Astrocyte of the spinal cord (primary cell): ENCODE data around the gene CDH12.

Experiments
- DNase-seq: peaks from one replicate; pipeline ENCODE4 v3.0.0; 2011; ENCODE audit warnings: low read depth, low spot score
- H3K4me3 ChIP-seq: 2 replicates; pipeline ENCODE4 v1.5.1; 2011; ENCODE audit warnings: low read depth, mild to moderate bottlenecking, low read length, moderate library complexity
- in situ Hi-C: cut with HindIII; loops from 2 replicates; pipeline ENCODE4 v1.10.0; 2017; ENCODE audit warnings: low sequenced_read_pairs
- TF ChIP-seq, protein P1 (sequence below): IDR thresholded peaks from 2 replicates; pipeline ENCODE4 v1.5.1; 2012; ENCODE audit warnings: low read depth, mild to moderate bottlenecking, low read length, inconsistent platforms

CDH12 gene

DNA sequence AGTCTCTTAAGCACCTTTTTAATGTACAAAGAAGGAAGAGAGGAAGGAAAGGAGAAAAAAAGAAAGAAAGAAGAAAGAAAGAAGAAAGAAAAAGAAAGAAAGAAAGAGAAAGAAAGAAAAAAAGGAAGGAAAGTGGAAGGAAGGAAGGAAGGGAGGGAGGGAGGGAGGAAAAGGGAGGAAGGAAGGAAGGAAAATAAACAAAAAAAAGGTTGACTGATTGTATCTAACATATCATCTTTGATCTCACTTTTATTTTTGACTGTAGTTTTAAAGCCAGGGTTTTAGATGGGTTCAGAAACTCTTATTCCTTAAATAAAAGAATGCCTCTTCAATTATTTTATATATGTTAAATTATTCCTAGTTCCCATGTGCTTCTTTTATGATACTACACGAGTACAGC lies 794.5 kb downstream of the CDH12 start:
- no peak for DNase-seq
- no peak overlapping the region for H3K4me3 ChIP-seq
- in situ Hi-C loops, result no loop called here
- TF ChIP-seq, protein P1, sequence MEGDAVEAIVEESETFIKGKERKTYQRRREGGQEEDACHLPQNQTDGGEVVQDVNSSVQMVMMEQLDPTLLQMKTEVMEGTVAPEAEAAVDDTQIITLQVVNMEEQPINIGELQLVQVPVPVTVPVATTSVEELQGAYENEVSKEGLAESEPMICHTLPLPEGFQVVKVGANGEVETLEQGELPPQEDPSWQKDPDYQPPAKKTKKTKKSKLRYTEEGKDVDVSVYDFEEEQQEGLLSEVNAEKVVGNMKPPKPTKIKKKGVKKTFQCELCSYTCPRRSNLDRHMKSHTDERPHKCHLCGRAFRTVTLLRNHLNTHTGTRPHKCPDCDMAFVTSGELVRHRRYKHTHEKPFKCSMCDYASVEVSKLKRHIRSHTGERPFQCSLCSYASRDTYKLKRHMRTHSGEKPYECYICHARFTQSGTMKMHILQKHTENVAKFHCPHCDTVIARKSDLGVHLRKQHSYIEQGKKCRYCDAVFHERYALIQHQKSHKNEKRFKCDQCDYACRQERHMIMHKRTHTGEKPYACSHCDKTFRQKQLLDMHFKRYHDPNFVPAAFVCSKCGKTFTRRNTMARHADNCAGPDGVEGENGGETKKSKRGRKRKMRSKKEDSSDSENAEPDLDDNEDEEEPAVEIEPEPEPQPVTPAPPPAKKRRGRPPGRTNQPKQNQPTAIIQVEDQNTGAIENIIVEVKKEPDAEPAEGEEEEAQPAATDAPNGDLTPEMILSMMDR, result no peak

DNA sequence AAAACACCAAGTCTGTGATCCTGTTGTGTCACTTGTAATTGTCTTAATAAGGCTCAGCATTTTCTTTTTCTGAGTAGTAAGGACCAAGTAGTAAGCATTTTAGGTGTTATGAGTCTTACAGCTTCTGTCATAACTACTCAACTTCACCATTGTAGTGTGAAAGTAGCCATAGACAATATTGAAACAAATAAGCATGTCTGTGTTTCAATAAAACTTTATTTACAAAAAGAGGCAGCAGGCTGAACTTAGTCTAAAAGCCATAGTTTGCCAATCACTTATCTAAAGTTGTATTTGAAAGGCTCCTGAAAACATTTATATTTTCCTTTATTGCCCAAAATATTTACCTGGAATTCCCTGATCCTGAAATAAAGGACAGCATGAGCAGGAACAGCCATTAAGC lies 796.1 kb downstream of the CDH12 start:
- H3K4me3 ChIP-seq, result no peak overlapping the region
- no peak for DNase-seq
- in situ Hi-C loops, result no loop called here
- TF ChIP-seq, protein P1, result no peak

DNA sequence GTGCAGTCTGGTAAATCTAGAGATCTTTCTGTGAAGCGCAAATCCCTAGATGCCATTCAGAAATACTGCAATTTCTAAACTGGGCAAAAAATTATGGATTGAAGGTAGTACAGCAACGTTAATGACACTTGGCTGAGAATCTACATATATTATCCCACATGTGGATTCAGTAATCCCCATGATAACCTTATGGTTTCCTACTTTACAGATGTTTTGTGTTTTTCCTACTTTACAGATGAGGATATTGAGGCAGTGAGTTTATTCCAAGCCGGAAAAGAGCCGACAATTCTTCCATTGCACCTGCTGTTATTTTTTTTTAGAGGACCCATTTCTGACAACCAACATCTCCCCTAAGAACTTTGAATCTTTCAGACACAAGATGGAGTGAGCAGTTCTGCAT lies 796.5 kb downstream of the CDH12 start:
- no peak overlapping the region for H3K4me3 ChIP-seq
- TF ChIP-seq, protein P1, result no peak
- in situ Hi-C loops, result no loop called here

DNA sequence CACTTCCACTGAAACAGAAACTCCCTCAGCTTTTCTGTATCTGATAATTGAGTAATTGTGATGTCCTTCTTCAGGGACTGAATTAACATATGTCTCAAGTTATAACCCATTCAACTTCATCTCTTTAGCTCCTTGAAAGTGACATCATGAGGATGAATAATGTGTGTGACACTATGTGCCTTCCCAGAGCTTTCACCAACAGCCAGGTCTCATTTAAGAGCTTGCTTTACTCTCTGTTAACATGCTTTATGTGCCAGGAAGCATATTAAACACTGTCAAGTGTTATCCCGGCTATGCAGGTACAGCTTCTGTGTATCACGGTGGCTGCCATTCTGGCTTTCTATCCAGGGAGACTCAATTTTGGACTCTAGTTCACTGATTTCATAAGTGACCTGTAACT lies 799.9 kb downstream of the CDH12 start:
- in situ Hi-C loops, result no loop called here
- TF ChIP-seq, protein P1, result no peak
- no peak for DNase-seq
- H3K4me3 ChIP-seq, result no peak overlapping the region

More for the DNA sequence above, 796.5 kb downstream of the CDH12 start:
- no peak for DNase-seq

DNA sequence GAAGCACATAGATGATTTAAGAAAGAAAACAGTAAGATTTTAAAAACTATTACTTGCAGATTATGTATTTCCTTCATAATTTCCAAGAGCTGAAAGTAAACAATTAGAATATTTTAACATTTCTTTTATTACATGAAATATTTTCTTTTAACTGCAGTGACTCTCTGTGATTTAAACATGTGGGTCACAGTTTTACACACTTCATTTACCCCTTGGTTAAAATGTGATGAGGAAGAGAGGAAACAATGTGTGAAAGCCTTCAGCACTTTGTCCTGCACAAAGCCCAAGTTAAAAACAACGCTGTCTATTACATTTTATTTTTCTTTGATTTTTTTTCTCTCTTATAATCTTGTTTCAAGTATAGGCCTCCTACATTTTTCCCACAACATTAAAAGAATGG lies 801.3 kb downstream of the CDH12 start:
- DNase-seq, result no peak
- H3K4me3 ChIP-seq, result no peak overlapping the region
- in situ Hi-C loops, result no loop called here
- TF ChIP-seq, protein P1, result no peak

DNA sequence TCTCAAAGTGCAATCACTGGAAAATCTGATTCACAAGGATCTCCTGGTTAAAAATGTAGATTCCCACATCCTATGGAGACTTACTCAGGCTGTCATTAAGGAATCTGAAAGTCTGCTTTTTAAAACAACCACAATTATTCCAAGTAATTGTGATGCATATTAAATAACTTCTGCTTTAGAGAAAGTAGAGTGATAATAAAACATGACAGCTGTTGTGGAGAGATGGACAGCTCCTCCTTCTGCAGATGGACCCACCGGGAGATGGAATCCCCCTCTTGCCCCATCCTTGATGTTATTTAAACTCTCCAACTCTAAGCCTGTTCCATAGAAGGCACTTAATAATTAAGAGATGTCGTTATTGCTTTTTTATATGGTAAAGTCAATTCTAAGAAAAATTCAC lies 802.2 kb downstream of the CDH12 start:
- no peak overlapping the region for H3K4me3 ChIP-seq
- in situ Hi-C loops, result no loop called here

DNA sequence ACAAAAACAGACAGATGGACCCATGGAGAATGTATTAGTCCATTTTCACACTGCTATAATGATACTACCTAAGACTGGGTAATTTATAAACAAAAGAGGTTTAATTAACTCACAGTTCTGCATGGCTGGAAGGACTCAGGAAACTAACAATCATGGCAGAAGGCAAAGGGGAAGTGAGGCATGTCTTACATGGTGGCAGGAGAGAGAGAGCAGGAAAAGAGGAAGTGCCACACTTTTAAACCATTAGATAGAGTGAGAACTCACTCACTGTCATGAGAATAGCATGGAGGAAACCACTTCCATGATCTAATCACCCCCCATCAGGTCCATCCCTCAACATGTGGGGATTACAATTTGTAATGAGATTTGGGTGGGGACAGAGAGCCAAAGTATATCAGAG lies 808.9 kb downstream of the CDH12 start:
- in situ Hi-C loops, result no loop called here
- DNase-seq, result no peak
- H3K4me3 ChIP-seq, result no peak overlapping the region
- TF ChIP-seq, protein P1, result no peak

More for the DNA sequence above, 802.2 kb downstream of the CDH12 start:
- no peak for DNase-seq
- TF ChIP-seq, protein P1, result no peak
